ENCODE results near the gene ETV6. TPM values are rescaled to one million over a fixed set of nuclear protein-coding genes. Genes with fewer than 3 reads are reported as not detected.

Gene ETV6
- total RNA-seq, 1 donor from 2014 or later = 31.4 TPM

- H3K27ac Mint-ChIP-seq = peak overlapping the region; percentile 91
- peaks cover 55% of the 10 kb centered on the region for H3K4me1 Mint-ChIP-seq
- no peaks in the 10 kb centered on the region for H3K27me3 Mint-ChIP-seq (ENCODE audit: low read depth)
- peak overlapping the region; percentile 87 for H3K4me3 Mint-ChIP-seq
- H3K36me3 Mint-ChIP-seq = no peaks in the 10 kb centered on the region
- TF ChIP-seq CTCF (IDR thresholded peaks at IDR 0.05; ENCODE audit: unreplicated experiment) = no peak
- no peaks in the 10 kb centered on the region for H3K9me3 Mint-ChIP-seq
- DNase-seq (ENCODE audit: low spot score in 2 of 2, unreplicated experiment in 2 of 2) = no peak
These were observed 3.8 kb downstream of the ETV6 start for GRCh38 chr12:11653215-11653753.

- Mint-ChIP-seq H3K27ac (no peak overlapping the region), H3K9me3 (no peaks in the 10 kb centered on the region), H3K36me3 (no peaks in the 10 kb centered on the region), H3K27me3 (ENCODE audit: low read depth) (no peaks in the 10 kb centered on the region), H3K4me1 (peaks cover 66% of the 10 kb centered on the region), H3K4me3 (no peak overlapping the region)
- no peak for TF ChIP-seq CTCF (IDR thresholded peaks at IDR 0.05; ENCODE audit: unreplicated experiment)
- no peak for DNase-seq (ENCODE audit: low spot score in 2 of 2, unreplicated experiment in 2 of 2)
These were observed 4.9 kb downstream of the ETV6 start for GRCh38 chr12:11654338-11654737.

GRCh38 chr12:11654802-11655201, 5.3 kb downstream of the ETV6 start:
- no peaks in the 10 kb centered on the region for H3K27me3 Mint-ChIP-seq (ENCODE audit: low read depth)
- H3K9me3 Mint-ChIP-seq = no peaks in the 10 kb centered on the region
- no peak for DNase-seq (ENCODE audit: low spot score in 2 of 2, unreplicated experiment in 2 of 2)
- peaks cover 70% of the 10 kb centered on the region for H3K4me1 Mint-ChIP-seq
- no peak overlapping the region for H3K27ac Mint-ChIP-seq
- TF ChIP-seq CTCF (IDR thresholded peaks at IDR 0.05; ENCODE audit: unreplicated experiment) = no peak
- H3K4me3 Mint-ChIP-seq = no peak overlapping the region
- H3K36me3 Mint-ChIP-seq = no peaks in the 10 kb centered on the region

GRCh38 chr12:11655842-11656241, 6.4 kb downstream of the ETV6 start:
- H3K27me3 Mint-ChIP-seq (ENCODE audit: low read depth) = no peaks in the 10 kb centered on the region
- H3K27ac Mint-ChIP-seq = no peak overlapping the region
- TF ChIP-seq CTCF (IDR thresholded peaks at IDR 0.05; ENCODE audit: unreplicated experiment) = no peak
- H3K4me1 Mint-ChIP-seq = peaks cover 69% of the 10 kb centered on the region
- no peaks in the 10 kb centered on the region for H3K9me3 Mint-ChIP-seq
- DNase-seq (ENCODE audit: low spot score in 2 of 2, unreplicated experiment in 2 of 2) = no peak
- H3K4me3 Mint-ChIP-seq = no peak overlapping the region
- peaks cover 3% of the 10 kb centered on the region for H3K36me3 Mint-ChIP-seq

- H3K36me3 Mint-ChIP-seq = peaks cover 3% of the 10 kb centered on the region
- no peaks in the 10 kb centered on the region for H3K27me3 Mint-ChIP-seq (ENCODE audit: low read depth)
- peaks cover 64% of the 10 kb centered on the region for H3K4me1 Mint-ChIP-seq
- DNase-seq (ENCODE audit: low spot score in 2 of 2, unreplicated experiment in 2 of 2) = no peak
- no peaks in the 10 kb centered on the region for H3K9me3 Mint-ChIP-seq
- peak overlapping the region; percentile 8 for H3K27ac Mint-ChIP-seq
- no peak overlapping the region for H3K4me3 Mint-ChIP-seq
- TF ChIP-seq CTCF (IDR thresholded peaks at IDR 0.05; ENCODE audit: unreplicated experiment) = no peak
These were observed 7.1 kb downstream of the ETV6 start for GRCh38 chr12:11656550-11656949.

GRCh38 chr12:11657511-11657910, 8.0 kb downstream of the ETV6 start:
- peaks cover 4% of the 10 kb centered on the region for H3K36me3 Mint-ChIP-seq
- H3K4me3 Mint-ChIP-seq = no peak overlapping the region
- no peak overlapping the region for H3K27ac Mint-ChIP-seq
- no peak for DNase-seq (ENCODE audit: low spot score in 2 of 2, unreplicated experiment in 2 of 2)
- TF ChIP-seq CTCF (IDR thresholded peaks at IDR 0.05; ENCODE audit: unreplicated experiment) = no peak
- H3K27me3 Mint-ChIP-seq (ENCODE audit: low read depth) = no peaks in the 10 kb centered on the region
- H3K4me1 Mint-ChIP-seq = peaks cover 64% of the 10 kb centered on the region
- no peaks in the 10 kb centered on the region for H3K9me3 Mint-ChIP-seq
